Ectodermal cell (in vitro differentiated cells): ENCODE results near the gene OR4D5. TPM values are rescaled to one million over a fixed set of nuclear protein-coding genes. Genes with fewer than 3 reads are reported as not detected.

Experiments used
- H3K27ac ChIP-seq: 2 replicates; pipeline ENCODE4 v1.7.0; 2013; ENCODE audit warnings: mild to moderate bottlenecking, low read depth, low read length; ENCODE audit not compliant: insufficient read depth, poor library complexity, severe bottlenecking
- H3K27me3 ChIP-seq: 2 replicates; pipeline ENCODE4 v1.7.0; 2013; ENCODE audit warnings: mild to moderate bottlenecking, low read length; ENCODE audit not compliant: insufficient read depth, control insufficient read depth, poor library complexity, severe bottlenecking
- H3K36me3 ChIP-seq: one replicate; pipeline ENCODE4 v1.7.0; 2013; ENCODE audit warnings: low read length; ENCODE audit not compliant: control insufficient read depth, insufficient read depth
- H3K4me1 ChIP-seq: one replicate; pipeline ENCODE4 v1.7.0; 2013; ENCODE audit warnings: low read length; ENCODE audit not compliant: control insufficient read depth, insufficient read depth
- H3K4me3 ChIP-seq: 2 replicates; pipeline ENCODE4 v1.7.0; 2013; ENCODE audit warnings: low read depth, low read length, control low read depth; ENCODE audit not compliant: insufficient read depth
- H3K9me3 ChIP-seq: 2 replicates; pipeline ENCODE4 v1.7.0; 2013; ENCODE audit warnings: mild to moderate bottlenecking, low read length, moderate library complexity; ENCODE audit not compliant: control insufficient read depth
- WGBS, 2 experiments: methylation state at CpG; one replicate each; pipeline ENCODE4 v1.1.7; 2013; ENCODE audit warnings: missing lambda C conversion rate in 2 of 2; 5-methylcytosine and 5-hydroxymethylcytosine counted together
- polyA plus RNA-seq, 4 experiments: library from polyadenylated mRNA; stranded (reverse); fragments of 50-300 nt; gene quantifications; one replicate each; pipeline ENCODE4 v1.2.3, GENCODE V29; 2013

Gene OR4D5
- polyA plus RNA-seq (2013, experiment 1 of 4), result not detected
- polyA plus RNA-seq (2013, experiment 2 of 4), result not detected
- not detected for polyA plus RNA-seq (2013, experiment 3 of 4)
- polyA plus RNA-seq (2013, experiment 4 of 4), result not detected

DNA sequence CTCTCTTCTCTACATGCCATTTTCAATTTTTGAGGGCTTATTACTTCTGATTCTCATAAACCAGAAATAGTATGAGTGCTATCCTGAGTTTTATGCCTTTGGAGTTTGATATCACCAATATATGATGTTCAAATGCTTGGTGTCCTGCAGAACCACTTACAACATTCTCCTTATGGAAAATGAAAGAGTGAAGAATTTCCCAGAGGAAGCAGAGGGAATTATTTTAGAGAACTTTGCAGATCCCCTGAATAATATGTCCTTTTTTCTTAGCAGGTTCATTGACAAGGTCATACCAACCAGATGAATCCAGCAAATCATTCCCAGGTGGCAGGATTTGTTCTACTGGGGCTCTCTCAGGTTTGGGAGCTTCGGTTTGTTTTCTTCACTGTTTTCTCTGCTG lies at the start of gene OR4D5:
OR4D5 (plus strand) TSS at position 301 of the 400 bp plus-strand sequence; CDS start at position 301, 0 bp downstream.
- WGBS, 2 experiments, result 71 to 94% methylated on average over 1 of the region's 1 CpG
- Histone ChIP-seq H3K27ac (no peak within 1 kb of the TSS), H3K36me3 (no peaks in the 10 kb centered on the region), H3K27me3 (no peaks in the 10 kb centered on the region), H3K4me3 (no peak within 1 kb of the TSS), H3K9me3 (no peaks in the 10 kb centered on the region), H3K4me1 (no peaks in the 10 kb centered on the region)

DNA sequence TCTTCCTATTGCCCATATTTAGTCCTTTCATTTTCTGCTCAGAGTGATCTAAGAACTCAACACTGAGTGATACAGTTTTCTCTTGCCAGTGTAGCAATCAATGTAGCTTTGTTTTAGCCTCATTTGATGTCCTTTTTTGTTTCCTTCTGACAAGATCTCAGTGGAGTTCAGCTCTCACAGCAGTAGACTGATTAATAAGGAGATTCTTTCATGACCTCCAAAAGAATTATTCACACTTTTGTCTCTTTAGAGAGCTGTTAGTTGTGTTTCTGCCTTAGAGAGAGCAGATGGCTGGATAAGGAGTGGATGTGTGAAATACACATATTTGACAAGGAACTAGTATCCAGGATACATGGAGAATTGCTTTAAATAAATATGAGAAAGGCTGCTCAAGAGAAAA lies 47.4 kb upstream of the OR4D5 start:
- Histone ChIP-seq H3K4me3 (no peak overlapping the region), H3K36me3 (no peaks in the 10 kb centered on the region), H3K27me3 (no peaks in the 10 kb centered on the region), H3K27ac (no peak overlapping the region), H3K4me1 (peaks cover under 1% of the 10 kb centered on the region), H3K9me3 (no peaks in the 10 kb centered on the region)

DNA sequence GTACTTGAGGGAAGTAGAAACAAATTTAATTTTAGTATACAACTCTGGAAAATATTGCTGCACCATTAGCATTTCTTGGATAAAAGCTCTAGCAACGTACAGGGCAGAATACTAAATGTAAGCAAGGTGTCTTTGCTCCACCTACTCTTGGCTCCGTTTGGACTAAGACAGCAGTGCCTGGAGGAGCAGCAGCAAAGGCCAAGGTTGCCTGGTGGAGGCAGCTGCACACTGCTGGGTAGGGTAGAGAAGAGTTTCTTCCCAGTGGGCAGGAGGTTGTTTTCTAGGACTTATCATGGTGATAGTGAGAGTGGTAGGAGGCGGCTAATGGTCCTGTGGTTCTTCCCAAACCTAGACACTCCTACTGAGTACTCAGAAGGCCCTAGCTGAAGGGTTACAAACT lies 39.6 kb upstream of the OR4D5 start:
- 89% methylated on average over 3 of the region's 3 CpGs for WGBS, 2 experiments
- Histone ChIP-seq H3K4me1 (no peaks in the 10 kb centered on the region), H3K36me3 (no peaks in the 10 kb centered on the region), H3K27me3 (no peaks in the 10 kb centered on the region), H3K9me3 (no peaks in the 10 kb centered on the region), H3K4me3 (no peak overlapping the region), H3K27ac (no peak overlapping the region)

DNA sequence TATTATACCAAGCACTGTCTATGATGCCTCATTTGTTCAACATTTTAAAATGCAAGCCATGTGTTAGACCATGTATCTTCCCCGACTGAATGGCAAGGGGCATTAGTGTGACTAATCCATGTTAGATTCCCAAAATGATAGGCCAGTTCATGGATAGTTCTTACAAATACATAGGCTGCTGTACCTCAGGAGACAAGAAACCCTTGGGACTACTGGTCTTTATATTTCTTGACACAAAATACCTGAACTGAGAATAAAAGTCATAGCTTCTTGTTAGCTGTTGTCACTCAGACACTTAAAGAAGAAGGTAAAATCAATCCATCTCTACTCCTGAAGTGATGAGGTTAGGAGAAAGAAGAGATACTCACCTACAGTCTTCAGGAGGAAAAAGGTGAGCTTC lies 37.5 kb upstream of the OR4D5 start, which contains the start of gene OR8D4:
OR8D4 (plus strand) TSS at position 301 of the 400 bp plus-strand sequence. CDS start 4,265 bp downstream, outside the sequence.
- Histone ChIP-seq H3K4me1 (no peaks in the 10 kb centered on the region), H3K36me3 (no peaks in the 10 kb centered on the region), H3K27me3 (no peaks in the 10 kb centered on the region), H3K9me3 (no peaks in the 10 kb centered on the region), H3K4me3 (no peak within 1 kb of the TSS), H3K27ac (no peak within 1 kb of the TSS)
- 94 to 100% methylated on average over 1 of the region's 1 CpG for WGBS, 2 experiments

DNA sequence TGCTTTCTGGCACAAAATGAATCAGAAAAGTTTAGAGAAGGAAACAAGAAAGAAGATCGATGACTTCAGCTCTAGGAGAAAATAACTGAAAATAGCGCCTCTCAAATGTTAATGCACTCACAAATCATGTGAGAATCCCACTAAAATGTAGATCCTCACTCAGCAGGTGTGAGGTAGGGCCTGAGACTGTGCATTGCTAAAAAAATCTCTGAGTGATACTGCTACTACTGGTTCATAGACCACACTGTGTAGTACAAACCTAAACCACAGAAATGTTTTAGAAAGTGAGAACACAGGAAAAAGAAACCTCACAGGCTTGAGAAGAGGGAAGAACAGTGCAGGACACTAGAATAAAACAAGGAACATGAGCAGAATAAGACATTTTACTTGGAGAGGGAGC lies 35.5 kb upstream of the OR4D5 start:
- Histone ChIP-seq H3K4me1 (no peaks in the 10 kb centered on the region), H3K36me3 (no peaks in the 10 kb centered on the region), H3K27me3 (no peaks in the 10 kb centered on the region), H3K4me3 (no peak overlapping the region), H3K9me3 (no peaks in the 10 kb centered on the region), H3K27ac (no peak overlapping the region)
- WGBS, 2 experiments, result 90 to 93% methylated on average over 2 of the region's 2 CpGs

DNA sequence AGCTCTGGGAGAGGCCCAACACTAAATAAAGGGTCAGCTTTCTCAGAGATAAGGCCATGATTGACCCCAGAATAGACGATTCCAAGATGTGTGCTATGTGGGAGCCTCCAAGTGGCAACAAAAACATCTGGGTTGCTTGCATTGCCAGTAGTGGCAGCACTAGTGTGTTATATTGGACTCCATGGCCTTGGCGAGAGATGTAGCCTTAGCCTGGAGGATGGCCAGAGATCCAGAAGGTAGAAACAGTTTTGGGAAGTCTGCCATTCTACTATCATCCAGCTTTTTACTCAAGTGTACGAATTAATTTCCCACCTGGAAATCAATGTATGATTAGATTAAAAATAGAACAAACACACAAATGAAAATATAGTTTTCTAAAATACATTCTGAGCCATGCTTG lies 34.5 kb upstream of the OR4D5 start:
- WGBS, 2 experiments, result 93 to 94% methylated on average over 2 to 3 of the region's 3 CpGs

DNA sequence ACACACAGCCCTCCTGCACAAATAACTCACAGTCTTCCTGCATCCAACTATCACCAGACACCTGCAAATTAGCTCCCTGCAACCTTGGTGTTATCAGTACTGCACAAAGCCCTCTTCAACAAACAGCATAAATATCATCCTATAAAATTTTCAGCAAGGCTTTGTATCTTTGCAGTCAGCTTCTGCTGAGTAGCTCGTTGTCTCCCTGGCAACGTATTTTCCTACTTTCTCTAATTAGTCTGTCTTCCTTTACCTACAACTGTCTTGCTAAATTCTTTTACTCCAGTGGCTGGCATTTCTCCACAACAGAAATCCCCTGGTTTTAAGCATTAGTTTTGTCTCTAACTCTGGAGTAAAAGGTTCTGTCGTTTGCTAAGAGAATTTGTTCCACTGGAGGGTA lies 33.6 kb upstream of the OR4D5 start:
- H3K4me3 ChIP-seq, result no peak overlapping the region
- H3K27ac ChIP-seq, result no peak overlapping the region
- no peaks in the 10 kb centered on the region for H3K4me1 ChIP-seq
- no peaks in the 10 kb centered on the region for H3K9me3 ChIP-seq
- no peaks in the 10 kb centered on the region for H3K27me3 ChIP-seq
- H3K36me3 ChIP-seq, result no peaks in the 10 kb centered on the region
- WGBS, 2 experiments, result 84 to 85% methylated on average over 3 of the region's 3 CpGs

More for the DNA sequence above, 34.5 kb upstream of the OR4D5 start:
- Histone ChIP-seq H3K36me3 (no peaks in the 10 kb centered on the region), H3K27ac (no peak overlapping the region), H3K27me3 (no peaks in the 10 kb centered on the region), H3K9me3 (no peaks in the 10 kb centered on the region), H3K4me3 (no peak overlapping the region), H3K4me1 (no peaks in the 10 kb centered on the region)

DNA sequence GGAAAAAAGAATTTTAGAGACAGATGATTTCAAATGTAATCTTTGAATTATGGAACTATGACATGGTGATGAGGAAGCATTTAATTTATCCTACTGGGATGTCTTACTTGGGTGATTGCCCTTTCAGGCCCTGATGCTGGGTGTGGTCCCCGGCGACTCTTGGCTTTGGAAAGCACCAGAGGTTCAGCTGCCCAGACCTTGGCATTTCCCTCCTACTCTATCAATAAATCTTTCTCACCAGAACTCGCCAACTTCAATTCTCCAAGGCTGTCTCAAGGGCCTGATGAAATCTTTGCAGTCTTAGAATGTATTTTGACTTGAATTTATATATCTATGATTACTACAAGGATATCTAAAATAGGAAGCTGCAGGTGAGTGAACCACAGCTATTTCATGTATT lies 18.5 kb upstream of the OR4D5 start:
- 93 to 98% methylated on average over 3 of the region's 3 CpGs for WGBS, 2 experiments
- H3K27me3 ChIP-seq, result no peaks in the 10 kb centered on the region
- no peak overlapping the region for H3K27ac ChIP-seq
- H3K36me3 ChIP-seq, result no peaks in the 10 kb centered on the region
- no peaks in the 10 kb centered on the region for H3K9me3 ChIP-seq
- no peak overlapping the region for H3K4me3 ChIP-seq
- H3K4me1 ChIP-seq, result no peaks in the 10 kb centered on the region

DNA sequence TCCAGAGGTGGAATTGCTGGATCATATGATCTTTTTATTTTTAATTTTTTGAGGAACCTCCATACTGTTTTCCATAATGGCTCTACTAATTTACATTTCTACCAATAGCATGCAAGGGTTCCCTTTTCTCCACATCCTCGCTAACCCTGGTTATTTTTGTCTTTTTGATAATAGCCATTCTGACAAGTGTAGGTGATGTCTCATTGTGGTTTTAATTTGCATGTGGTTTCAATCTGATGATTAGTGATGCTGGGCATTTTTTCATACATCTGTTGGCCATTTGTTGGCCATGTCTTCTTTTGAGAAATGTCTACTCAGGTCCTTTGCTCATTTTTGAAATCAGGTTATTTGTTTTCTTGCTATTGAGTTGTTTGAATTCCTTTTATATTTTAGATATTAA lies 15.4 kb upstream of the OR4D5 start:
- Histone ChIP-seq H3K4me1 (no peaks in the 10 kb centered on the region), H3K27ac (no peak overlapping the region), H3K36me3 (no peaks in the 10 kb centered on the region), H3K27me3 (no peaks in the 10 kb centered on the region), H3K4me3 (no peak overlapping the region), H3K9me3 (no peaks in the 10 kb centered on the region)
- WGBS, 2 experiments, result 100% methylated on average over 1 of the region's 1 CpG; no CpG with 5 or more reads in 1 of the 2 experiments

DNA sequence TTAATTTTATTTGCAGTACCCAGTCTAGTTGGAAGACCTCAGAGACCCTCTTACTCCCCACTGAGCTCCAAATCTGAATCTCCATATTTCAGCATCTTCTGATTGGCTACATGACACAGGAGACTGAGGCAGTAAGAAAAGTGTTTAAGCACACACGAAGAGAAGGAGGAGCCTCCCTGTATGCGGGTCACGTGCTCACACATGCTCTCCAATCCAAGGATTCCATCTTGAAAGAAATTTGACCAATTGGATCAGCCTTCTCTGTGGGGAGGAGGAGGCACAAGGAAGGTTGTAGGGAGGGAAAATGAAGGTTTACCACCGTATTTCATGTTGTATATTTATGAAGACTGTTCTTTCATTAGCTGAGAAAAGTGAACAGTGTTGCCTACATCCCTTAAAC lies 3.0 kb downstream of the OR4D5 start:
- no peaks in the 10 kb centered on the region for H3K9me3 ChIP-seq

DNA sequence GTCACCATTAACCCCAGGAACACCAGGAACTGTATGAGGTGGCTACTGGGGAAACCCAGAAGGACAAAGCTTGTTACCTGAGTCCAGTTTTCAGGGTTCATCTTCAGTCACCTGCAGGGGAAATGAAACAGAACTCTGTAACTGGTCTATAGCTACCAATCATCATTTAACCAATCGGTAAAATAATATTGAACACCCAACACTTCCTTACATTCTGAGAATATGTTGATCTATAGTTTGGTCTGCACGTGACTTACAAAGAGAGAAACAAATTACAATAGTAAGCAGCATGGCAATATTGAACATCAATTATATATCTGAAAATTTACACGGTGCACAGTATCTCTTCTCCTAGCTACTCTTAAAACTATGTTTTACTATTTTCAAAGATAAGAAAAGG lies 4.3 kb downstream of the OR4D5 start, which contains the start of gene OR6T1:
OR6T1 (minus strand) TSS at position 101 of the 400 bp plus-strand sequence; CDS start at position 101, 0 bp downstream.
- Histone ChIP-seq H3K4me3 (no peak within 1 kb of the TSS), H3K4me1 (no peaks in the 10 kb centered on the region), H3K9me3 (no peaks in the 10 kb centered on the region), H3K27me3 (no peaks in the 10 kb centered on the region), H3K27ac (no peak within 1 kb of the TSS), H3K36me3 (no peaks in the 10 kb centered on the region)
- 80 to 97% methylated on average over 1 to 3 of the region's 3 CpGs for WGBS, 2 experiments

More for the DNA sequence above, 3.0 kb downstream of the OR4D5 start:
- Histone ChIP-seq H3K4me3 (no peak overlapping the region), H3K27me3 (no peaks in the 10 kb centered on the region), H3K27ac (no peak overlapping the region), H3K4me1 (no peaks in the 10 kb centered on the region), H3K36me3 (no peaks in the 10 kb centered on the region)
- 90 to 95% methylated on average over 4 of the region's 4 CpGs for WGBS, 2 experiments
